ENCODE data around the gene NPIPA1.
A peak's percentile ranks its signal among the peaks of the same experiment; 100 is the strongest.
"Not testable (repeated sequence)": the region's sequence is repeated elsewhere in the genome, so short reads cannot be mapped to it uniquely, and the experiment has no call there.

NPIPA1 gene

GRCh38 chr16:14930971-14931370 is 6.3 kb upstream of the NPIPA1 start:
- DNase-seq, result not testable (repeated sequence)

DNA sequence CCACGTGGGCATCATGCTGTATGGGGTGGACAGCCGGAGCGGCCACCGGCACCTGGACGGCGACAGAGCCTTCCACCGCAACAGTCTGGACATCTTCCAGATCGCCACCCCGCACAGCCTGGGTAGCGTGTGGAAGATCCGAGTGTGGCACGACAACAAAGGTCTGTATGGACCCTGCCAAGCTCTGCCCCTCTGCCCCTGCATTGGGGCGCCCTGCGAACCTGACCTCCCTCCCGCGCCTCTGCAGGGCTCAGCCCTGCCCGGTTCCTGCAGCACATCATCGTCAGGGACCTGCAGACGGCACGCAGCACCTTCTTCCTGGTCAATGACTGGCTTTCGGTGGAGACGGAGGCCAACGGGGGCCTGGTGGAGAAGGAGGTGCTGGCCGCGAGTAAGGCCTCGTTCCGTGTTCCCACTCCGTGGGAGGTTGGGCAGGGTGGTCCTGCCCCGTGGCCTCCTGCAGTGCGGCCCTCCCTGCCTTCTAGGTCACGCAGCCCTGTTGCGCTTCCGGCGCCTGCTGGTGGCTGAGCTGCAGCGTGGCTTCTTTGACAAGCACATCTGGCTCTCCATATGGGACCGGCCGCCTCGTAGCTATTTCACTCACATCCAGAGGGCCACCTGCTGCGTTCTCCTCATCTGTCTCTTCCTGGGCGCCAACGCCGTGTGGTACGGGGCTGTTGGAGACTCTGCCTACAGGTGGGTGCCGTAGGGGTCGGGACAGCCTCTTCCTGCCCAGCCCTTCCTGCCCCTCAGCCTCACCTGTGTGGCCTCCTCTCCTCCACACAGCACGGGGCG is 4.5 kb upstream of the NPIPA1 start:
- not testable (repeated sequence) for DNase-seq

GRCh38 chr16:14937994-14938393 is 751 bp downstream of the NPIPA1 start:
- DNase-seq, result not testable (repeated sequence)

DNA sequence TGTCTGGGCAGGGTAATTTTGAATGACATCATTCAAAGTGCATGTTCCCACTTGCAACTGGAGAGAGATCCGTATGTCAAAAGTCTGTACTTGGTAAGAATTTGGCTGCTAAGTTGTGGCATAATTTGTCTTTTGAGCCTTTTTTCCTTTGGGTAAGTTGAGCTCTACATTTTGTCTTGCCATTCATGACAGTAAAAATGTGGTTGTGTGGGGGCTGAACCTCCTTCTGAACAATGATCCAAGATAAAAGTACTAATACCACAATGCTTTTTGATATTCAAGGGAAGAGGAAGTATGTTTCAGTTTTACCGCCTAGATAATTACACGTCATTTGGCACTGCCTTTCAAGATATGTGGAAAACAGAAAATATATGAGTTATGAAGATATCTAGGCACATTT is 5.4 kb downstream of the NPIPA1 start:
- not testable (repeated sequence) for DNase-seq

DNA sequence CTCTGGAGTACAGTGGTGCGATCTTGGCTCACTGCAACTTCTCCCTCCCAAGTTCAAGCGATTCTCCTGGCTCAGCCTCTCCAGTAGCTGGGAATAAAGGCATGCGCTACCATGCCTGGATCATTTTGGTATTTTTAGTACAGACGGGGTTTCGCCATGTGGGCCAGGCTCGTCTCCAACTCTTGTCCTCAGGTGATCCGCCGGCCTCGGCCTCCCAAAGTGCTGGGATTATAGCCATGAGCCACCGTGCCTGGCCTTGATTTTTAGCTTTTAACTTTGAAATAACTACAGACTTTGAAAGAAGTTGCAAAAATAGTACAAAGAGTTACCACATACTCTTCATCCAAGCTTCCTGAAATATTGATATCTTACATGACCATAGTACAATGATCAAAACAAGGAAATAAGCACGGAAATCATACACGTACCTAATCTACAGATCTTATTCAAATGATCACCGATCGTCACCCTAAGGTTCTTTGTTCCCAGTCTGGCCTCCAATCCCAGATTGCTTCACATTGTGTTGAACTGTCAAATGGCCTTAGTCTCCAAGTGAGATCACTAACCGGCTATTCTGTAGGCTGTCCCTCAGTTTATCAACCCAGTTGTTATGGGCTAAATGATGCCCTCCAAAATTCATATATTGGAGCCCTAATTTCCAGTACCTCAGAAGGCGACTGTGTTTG is 18.4 kb downstream of the NPIPA1 start:
- no peak for DNase-seq

DNA sequence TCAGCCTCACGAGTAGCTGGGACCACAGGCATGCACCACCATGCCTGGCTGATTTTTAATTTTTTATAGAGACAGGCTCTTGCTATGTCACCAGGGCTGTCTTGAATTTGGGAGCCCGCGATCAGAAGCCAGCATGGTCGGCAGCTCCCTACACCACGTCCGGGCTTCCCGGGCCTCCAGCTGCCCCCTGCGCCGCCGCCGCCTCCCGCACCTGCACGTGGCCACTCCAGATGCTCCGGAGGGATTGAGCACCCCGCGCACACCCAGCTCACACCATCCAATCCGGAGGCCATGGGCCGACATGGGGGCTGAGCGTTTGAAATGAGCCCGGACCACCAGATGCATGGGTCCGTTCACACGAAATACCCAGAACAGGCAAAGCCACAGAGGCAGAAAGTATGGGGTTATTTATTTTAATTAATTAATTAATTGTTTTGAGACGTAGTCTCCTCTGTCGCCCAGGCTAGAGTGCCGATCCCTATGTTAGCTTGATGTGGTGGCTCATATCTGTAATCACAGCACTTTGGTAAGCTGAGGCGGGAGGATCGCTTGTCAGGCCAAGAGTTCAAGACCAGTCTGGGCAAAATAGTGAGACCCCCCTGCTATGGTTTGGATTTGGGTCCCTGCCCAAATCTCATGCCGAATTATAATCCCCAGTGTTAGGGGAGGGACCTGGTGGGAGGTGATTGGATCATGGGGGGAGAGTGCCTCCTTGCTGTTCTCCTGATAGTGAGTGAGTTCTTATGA is 20.5 kb downstream of the NPIPA1 start:
- DNase-seq, result no peak

DNA sequence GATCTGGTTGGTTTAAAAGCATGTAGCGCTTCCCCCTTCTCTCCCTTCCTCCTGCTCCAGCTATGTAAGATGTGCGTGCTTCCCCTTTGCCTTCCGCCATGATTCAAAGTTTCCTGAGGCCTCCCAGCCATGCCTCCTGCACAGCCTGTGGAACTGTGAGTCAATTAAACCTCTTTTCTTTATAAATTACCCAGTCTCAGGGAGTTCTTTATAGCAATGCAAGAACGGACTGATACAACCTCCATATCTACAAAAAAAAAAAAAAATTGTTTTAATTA is 21.0 kb downstream of the NPIPA1 start:
- peak; percentile 53 for DNase-seq

DNA sequence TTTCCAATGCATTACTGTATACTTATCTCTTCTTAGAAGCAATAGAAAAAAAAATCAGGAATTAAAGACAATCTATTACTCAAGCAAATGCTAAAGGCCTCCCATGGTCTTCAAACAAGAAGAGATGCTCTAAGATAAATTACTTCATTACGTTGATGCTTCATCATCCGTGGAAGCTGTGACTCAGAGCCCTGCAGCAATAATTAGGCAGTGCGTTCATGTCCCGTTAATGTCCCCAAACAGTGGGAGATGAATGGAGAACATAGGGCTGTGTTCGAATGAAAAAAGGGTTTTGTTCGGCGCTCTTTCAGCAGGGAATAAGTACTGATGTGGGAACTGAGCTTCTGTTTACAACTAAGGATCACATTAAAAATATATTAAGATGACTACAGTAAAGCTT is 21.7 kb downstream of the NPIPA1 start:
- DNase-seq, result no peak

- no peak for DNase-seq
Measured at GRCh38 chr16:14961405-14962186, 24.4 kb downstream of the NPIPA1 start.

- no peak for DNase-seq
Measured at GRCh38 chr16:14963281-14964173, 26.3 kb downstream of the NPIPA1 start.

DNA sequence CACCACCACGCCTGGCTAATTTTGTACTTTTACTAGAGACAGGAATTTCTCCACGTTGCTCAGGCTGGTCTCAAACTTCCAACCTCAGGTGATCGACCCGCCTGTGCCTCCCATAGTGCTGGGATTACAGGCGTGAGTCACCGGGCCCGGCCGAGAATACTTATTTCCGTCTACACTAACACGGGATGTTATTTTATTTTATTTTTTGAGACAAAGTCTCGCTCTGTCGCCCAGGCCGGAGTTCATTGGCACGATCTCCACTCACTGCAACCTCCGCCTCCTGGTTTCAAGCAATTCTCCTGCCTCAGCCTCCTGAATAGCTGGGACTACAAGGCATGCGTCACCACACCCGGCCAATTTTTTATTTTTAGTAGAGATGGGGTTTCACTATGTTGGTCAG is 28.1 kb downstream of the NPIPA1 start:
- DNase-seq, result no peak

GRCh38 chr16:14969795-14970194 is 32.6 kb downstream of the NPIPA1 start:
- DNase-seq, result not testable (repeated sequence)

- not testable (repeated sequence) for DNase-seq
Measured at GRCh38 chr16:14971621-14972228, 34.5 kb downstream of the NPIPA1 start.

DNA sequence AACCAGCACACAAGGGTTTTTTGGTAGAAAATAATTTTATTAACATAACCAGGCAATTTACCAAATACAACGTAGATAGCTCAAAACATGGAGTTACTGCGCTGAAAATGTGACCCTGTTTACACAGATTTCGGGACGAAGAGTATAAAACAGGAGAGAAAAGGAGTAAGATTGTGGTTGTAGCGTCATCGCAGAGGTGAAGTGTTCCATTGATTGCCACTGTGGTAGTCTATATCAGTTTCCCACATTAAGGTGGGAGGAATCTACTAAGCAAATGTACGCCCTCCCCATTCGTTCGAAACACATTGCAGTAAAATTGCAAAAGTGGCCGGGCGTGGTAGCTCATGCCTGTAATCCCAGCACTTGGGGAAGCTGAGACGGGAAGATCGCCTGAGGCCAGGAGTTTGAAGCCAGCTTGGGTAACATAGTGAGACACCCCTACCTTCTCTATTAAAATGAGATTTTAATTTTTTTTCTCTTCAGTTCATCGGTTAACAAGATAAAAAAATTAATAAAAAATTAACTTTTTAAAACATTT is 36.6 kb downstream of the NPIPA1 start:
- not testable (repeated sequence) for DNase-seq

DNA sequence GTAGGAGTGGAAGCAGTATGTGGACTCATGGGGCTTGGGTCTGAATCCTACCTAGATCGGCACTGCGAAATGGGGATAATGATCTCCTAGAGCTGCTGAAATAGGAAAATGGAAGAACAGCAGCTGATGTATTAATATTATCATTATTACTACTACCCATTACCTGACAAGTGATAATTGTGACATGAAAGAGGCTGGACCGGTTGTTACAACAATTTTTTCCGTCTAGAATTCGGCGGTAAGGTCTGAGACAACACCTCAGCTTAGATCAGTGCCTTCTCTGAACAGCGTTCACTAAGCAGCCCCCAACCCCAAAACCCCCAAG is 37.0 kb downstream of the NPIPA1 start:
- not testable (repeated sequence) for DNase-seq

- DNase-seq, result peak; percentile 95
Measured at GRCh38 chr16:14974656-14975417, 37.6 kb downstream of the NPIPA1 start, which contains the start of gene PDXDC1. TSS of gene PDXDC1 (plus strand) at chr16:14975026. CDS start at chr16:14975200, 174 bp downstream.

DNA sequence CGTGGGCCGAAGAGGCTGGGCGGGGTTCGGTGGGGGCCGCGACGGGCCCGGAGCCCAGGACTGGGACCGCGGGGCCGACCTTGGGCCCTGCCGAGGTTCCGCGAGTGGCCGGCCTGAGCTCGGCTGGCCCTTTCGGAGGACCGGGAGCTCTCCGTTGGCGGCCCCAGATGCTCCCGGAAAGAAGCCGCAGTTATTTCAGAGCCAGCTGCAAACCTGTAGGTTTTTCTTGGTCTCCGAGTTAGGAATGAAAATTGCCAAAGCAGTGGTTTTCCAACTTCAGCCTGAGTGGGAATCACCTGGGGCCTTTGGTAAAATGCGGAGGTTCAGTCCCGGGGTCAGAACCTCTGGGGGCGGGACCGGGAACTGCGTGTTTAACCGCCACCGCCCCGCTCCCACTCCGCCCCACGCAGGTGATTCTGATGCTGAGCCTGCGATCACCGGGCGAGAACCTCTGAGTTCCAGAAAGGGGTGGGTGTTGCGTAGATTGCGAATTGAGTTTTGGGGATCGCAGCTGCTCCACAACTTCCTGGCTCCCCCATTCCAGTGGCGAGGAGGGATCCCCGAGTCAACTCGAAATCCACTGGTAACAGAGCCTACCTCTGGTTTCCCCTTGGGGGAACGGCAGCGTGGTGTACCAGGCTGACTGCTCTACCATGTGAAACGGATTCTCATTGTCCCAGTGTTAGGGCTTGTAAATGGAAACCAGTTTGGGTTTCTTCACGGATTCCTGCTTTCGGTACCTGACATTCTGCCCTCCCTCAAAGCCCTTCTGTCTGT is 38.4 kb downstream of the NPIPA1 start:
- not testable (repeated sequence) for DNase-seq

GRCh38 chr16:14976971-14977736 is 39.9 kb downstream of the NPIPA1 start:
- DNase-seq, result not testable (repeated sequence)

DNA sequence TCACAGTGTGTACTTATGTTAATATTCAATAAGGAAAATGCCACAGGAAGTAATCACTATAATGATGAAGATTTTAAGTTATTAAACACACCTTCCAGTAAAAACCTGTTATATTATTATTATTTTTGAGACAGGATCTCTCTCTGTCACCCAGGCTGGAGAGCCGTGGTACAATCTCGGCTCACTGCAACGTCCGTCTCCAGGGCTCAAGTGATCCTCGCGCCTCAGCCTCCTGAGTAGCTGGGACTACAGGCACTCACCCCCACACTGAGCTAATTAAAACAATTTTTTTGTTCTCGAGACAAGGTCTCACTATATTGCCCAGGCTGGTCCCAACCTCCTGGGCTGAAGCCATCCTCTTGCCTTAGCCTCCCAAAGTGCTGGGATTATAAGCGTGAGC is 41.0 kb downstream of the NPIPA1 start:
- DNase-seq, result not testable (repeated sequence)

Measured in MV-4-11 (cell line).